Panc1 (cell line): ENCODE measurements around the gene PIK3AP1.

Experiments used
- POLR2AphosphoS5 ChIP-seq: IDR thresholded peaks from 2 replicates; pipeline ENCODE4 v1.6.1; 2012; ENCODE audit warnings: mild to moderate bottlenecking, low read depth, low read length, moderate library complexity
- TF ChIP-seq, protein P1 (sequence below): fragments of 450-650 bp; IDR thresholded peaks from 2 replicates; pipeline ENCODE4 v1.5.1; 2017; ENCODE audit warnings: mild to moderate bottlenecking
- TF ChIP-seq, protein P2 (sequence below), 2 experiments: IDR thresholded peaks; 2 replicates each; pipeline ENCODE4 v1.6.1; 2011 to 2012; ENCODE audit warnings: low read depth in 2 of 2, control low read depth in 1 of 2, low read length in 1 of 2, mild to moderate bottlenecking in 1 of 2, moderate library complexity in 1 of 2; ENCODE audit not compliant: insufficient read depth in 1 of 2

DNA sequence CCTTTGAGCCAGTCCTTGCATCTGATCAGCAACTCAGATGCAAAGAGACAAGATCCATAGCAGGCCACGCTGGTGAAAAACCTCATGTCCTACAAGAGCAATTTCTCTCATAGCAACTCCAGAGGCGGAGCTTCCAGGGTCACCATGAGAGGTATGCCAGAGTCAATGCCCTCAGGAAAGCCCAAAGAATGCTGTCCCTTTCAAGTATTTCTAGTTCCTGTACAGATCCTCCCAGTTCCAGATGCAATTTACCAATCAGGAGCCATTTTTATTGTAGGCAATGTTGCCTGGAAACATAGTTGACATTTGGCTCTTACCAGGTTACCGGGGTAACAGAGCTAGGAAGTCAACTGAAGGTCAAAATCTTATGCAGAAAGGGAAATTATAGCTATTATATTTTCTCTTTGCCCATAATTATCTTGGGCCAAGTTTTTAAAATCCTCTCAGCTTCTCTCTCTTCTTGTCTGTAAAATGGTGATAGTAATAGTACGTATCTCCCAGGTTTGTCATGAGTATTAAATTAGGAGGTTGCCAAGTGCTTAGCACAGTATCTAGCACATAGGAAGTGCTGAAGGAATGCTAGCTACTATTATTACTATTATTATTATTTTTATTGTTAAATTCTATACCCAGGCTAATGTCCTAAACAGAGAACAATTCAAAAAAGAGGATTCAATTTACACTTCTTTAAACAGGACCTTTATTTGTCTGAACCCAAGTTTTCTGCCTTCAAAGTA, 87.2 kb downstream of the PIK3AP1 start:
- TF ChIP-seq POLR2AphosphoS5, result no peak
- TF ChIP-seq, protein P1, sequence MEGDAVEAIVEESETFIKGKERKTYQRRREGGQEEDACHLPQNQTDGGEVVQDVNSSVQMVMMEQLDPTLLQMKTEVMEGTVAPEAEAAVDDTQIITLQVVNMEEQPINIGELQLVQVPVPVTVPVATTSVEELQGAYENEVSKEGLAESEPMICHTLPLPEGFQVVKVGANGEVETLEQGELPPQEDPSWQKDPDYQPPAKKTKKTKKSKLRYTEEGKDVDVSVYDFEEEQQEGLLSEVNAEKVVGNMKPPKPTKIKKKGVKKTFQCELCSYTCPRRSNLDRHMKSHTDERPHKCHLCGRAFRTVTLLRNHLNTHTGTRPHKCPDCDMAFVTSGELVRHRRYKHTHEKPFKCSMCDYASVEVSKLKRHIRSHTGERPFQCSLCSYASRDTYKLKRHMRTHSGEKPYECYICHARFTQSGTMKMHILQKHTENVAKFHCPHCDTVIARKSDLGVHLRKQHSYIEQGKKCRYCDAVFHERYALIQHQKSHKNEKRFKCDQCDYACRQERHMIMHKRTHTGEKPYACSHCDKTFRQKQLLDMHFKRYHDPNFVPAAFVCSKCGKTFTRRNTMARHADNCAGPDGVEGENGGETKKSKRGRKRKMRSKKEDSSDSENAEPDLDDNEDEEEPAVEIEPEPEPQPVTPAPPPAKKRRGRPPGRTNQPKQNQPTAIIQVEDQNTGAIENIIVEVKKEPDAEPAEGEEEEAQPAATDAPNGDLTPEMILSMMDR, result no peak
- TF ChIP-seq, protein P2, sequence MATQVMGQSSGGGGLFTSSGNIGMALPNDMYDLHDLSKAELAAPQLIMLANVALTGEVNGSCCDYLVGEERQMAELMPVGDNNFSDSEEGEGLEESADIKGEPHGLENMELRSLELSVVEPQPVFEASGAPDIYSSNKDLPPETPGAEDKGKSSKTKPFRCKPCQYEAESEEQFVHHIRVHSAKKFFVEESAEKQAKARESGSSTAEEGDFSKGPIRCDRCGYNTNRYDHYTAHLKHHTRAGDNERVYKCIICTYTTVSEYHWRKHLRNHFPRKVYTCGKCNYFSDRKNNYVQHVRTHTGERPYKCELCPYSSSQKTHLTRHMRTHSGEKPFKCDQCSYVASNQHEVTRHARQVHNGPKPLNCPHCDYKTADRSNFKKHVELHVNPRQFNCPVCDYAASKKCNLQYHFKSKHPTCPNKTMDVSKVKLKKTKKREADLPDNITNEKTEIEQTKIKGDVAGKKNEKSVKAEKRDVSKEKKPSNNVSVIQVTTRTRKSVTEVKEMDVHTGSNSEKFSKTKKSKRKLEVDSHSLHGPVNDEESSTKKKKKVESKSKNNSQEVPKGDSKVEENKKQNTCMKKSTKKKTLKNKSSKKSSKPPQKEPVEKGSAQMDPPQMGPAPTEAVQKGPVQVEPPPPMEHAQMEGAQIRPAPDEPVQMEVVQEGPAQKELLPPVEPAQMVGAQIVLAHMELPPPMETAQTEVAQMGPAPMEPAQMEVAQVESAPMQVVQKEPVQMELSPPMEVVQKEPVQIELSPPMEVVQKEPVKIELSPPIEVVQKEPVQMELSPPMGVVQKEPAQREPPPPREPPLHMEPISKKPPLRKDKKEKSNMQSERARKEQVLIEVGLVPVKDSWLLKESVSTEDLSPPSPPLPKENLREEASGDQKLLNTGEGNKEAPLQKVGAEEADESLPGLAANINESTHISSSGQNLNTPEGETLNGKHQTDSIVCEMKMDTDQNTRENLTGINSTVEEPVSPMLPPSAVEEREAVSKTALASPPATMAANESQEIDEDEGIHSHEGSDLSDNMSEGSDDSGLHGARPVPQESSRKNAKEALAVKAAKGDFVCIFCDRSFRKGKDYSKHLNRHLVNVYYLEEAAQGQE (IDR thresholded peaks at IDR 0.05; ENCODE audit: insufficient read depth in 1 of 2, low read depth in 2 of 2, low read length in 1 of 2), result no peak
